GM12892 (cell line): ENCODE data around the gene GATA3.

Experiments
- POLR2A ChIP-seq: IDR thresholded peaks from 2 replicates; pipeline ENCODE4 v1.6.1; 2011; ENCODE audit warnings: low read depth, low read length, control low read depth
- POLR2AphosphoS5 ChIP-seq: IDR thresholded peaks from 2 replicates; pipeline ENCODE4 v1.6.1; 2011; ENCODE audit warnings: low read depth, low read length, control low read depth
- TAF1 ChIP-seq: IDR thresholded peaks from 2 replicates; pipeline ENCODE4 v1.6.1; 2011; ENCODE audit warnings: low read depth, mild to moderate bottlenecking, control low read depth, low read length, borderline replicate concordance

DNA sequence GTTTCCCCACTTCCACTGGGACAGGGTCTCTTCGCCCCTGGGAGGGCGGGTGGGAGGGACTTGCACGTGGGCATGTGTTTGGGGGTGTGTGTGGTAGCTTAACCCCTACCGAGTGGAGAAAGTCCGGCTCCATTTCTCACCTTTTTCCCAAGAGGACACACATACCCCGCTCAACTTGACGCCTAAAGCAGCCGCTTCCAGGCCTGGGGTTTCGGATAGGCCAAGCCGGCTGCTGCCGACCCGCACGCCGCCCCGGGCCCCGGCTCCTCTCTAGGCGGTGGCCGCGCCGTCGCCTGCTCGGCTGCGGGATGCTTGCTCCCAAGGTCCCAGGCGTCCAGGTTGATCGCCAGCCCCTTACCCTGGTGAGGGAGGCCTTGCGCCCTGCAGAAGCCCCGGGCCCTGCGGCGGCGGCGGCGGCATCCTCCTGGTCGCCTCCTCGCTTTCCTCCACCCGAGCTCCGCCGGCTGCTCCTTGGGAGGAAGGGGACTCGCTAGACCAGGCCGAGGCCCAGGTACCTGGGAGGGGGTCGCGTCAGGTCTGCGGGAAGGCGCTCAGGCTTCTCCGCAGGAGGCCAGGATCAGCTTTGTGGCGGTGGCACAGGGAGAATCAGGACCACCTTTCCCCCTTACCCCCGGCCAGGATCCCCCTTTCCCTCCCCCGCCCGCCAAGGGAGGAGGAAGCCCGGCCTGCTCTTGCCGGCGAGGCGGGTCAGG is 3.2 kb upstream of the GATA3 start:
- TF ChIP-seq POLR2A (no peak), POLR2AphosphoS5 (no peak), TAF1 (no peak)
